ENCODE results near the gene NUP210.
A peak's percentile ranks its signal among the peaks of the same experiment; 100 is the strongest.
"Not testable (repeated sequence)": the region's sequence is repeated elsewhere in the genome, so short reads cannot be mapped to it uniquely, and the experiment has no call there.

NUP210 gene

DNA sequence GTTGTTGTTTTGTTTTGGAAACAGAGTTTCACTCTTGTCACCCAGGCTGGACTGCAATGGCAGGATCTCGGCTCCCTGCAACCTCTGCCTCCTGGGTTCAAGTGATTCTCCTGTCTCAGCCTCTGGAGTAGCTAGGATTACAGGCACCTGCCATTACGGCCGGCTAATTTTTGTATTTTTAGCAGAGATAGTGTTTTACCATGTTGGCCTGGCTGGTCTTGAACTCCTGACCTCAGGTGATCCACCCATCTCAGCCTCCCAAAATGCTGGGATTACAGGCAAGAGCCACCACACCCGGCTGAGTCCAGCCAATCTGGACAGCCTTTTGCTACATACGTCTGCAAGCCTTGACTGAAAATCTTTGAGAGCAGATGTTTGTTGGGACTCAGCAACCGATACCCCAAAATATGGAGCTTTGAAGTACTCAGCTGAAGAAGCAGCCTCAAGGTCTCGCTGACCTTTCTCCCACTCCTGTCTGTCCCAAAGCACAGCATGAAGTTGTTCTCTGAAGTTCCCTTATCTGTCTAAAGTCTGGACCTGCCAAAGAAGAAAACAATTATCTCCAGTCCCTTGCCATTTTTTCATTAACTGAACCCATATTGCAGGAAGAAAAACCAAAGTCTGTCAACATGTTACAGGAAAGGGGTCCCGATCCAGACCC lies 9.6 kb upstream of the NUP210 start:
- no peak overlapping the region for H3K27ac ChIP-seq (ENCODE audit: low read depth, low read length, severe bottlenecking)
- H3K4me1 ChIP-seq (ENCODE audit: control insufficient read depth, insufficient read depth, low read length, poor library complexity, severe bottlenecking) = no peaks in the 10 kb centered on the region
- no peak overlapping the region for H3K4me3 ChIP-seq (ENCODE audit: extremely low read depth, insufficient read depth, low read length, poor library complexity, severe bottlenecking)
- 91 to 92% methylated on average over 5 to 6 of the region's 8 CpGs for WGBS, 2 experiments (ENCODE audit: insufficient coverage in 2 of 2)
- H3K9me3 ChIP-seq (ENCODE audit: control insufficient read depth, low read length) = no peaks in the 10 kb centered on the region
- no peaks in the 10 kb centered on the region for H3K36me3 ChIP-seq (ENCODE audit: control insufficient read depth, insufficient read depth, low read length)

DNA sequence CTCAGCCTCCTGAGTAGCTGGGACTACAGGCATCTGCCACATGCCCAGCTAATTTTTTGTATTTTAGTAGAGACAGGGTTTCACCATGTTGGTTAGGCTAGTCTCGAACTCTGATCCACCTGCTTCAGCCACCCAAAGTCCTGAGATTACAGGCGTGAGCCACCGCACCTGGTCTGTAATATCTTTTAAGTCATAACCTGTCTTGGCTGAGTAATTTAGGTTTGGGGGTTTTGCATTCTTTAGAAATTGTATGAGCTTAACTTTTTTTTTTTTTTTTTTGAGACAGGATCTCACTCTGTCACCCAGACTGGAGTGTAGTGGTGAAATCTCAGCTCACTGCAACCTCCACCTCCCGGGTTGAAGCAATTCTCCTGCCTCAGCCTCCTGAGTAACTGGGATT lies 8.6 kb upstream of the NUP210 start:
- H3K9me3 ChIP-seq (ENCODE audit: control insufficient read depth, low read length); H3K4me1 ChIP-seq (ENCODE audit: control insufficient read depth, insufficient read depth, low read length, poor library complexity, severe bottlenecking); H3K4me3 ChIP-seq (ENCODE audit: extremely low read depth, insufficient read depth, low read length, poor library complexity, severe bottlenecking); H3K36me3 ChIP-seq (ENCODE audit: control insufficient read depth, insufficient read depth, low read length); H3K27ac ChIP-seq (ENCODE audit: low read depth, low read length, severe bottlenecking): not testable (repeated sequence)
- 64 to 73% methylated on average over 3 to 4 of the region's 4 CpGs for WGBS, 2 experiments (ENCODE audit: insufficient coverage in 2 of 2)

DNA sequence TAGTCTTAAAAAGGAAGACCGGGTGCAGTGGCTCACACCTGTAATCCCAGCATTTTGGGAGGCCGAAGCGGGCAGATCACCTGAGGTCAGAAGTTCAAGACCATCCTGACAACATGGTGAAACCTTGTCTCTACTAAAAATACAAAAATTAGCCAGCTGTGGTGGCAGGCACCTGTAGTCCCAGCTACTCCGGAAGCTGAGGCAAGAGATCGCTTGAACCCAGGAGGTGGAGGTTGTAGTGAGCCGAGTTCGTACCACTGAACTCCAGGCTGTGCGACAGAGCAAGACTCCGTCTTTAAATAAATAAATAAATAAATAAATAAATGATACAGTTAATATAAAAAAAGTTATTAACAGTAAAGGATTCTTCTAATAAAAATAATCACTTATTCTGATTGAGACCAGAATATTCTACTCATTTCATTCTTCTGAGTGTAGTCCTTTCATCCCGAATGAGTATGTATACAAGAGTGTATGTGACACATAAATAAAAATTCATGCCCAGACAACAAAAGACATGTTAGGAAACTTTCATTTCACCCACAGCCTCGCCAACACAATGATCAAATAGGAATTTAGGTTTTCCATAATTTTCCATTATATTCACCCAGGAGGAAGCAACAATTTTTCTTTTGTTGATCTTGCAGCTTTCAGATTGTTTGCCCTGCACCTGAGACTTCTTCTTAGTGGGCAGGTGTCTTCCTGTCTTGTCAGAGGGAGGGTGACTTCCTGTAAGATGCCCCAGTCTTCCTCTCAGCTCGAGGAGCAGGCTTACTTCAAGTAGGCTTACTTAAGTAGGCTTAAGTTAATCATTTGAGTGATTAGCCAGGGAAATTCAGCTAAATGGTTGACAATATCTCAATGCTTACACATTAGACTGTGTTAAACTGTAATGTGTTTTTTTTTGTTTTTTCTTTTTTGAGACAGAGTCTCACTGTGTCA lies 7.8 kb upstream of the NUP210 start:
- Histone ChIP-seq H3K9me3 (ENCODE audit: control insufficient read depth, low read length) (no peaks in the 10 kb centered on the region), H3K4me3 (ENCODE audit: extremely low read depth, insufficient read depth, low read length, poor library complexity, severe bottlenecking) (no peak overlapping the region), H3K27ac (ENCODE audit: low read depth, low read length, severe bottlenecking) (no peak overlapping the region), H3K4me1 (ENCODE audit: control insufficient read depth, insufficient read depth, low read length, poor library complexity, severe bottlenecking) (no peaks in the 10 kb centered on the region), H3K36me3 (ENCODE audit: control insufficient read depth, insufficient read depth, low read length) (no peaks in the 10 kb centered on the region)
- WGBS, 2 experiments (ENCODE audit: insufficient coverage in 2 of 2) = 77 to 93% methylated on average over 4 to 5 of the region's 12 CpGs

- H3K4me1 ChIP-seq (ENCODE audit: control insufficient read depth, insufficient read depth, low read length, poor library complexity, severe bottlenecking) = no peaks in the 10 kb centered on the region
Measured at GRCh38 chr3:13426591-13426990, 6.5 kb upstream of the NUP210 start.

GRCh38 chr3:13425689-13426088 lies 5.6 kb upstream of the NUP210 start:
- Histone ChIP-seq H3K4me1 (ENCODE audit: control insufficient read depth, insufficient read depth, low read length, poor library complexity, severe bottlenecking) (no peaks in the 10 kb centered on the region), H3K4me3 (ENCODE audit: extremely low read depth, insufficient read depth, low read length, poor library complexity, severe bottlenecking) (no peak overlapping the region), H3K9me3 (ENCODE audit: control insufficient read depth, low read length) (no peaks in the 10 kb centered on the region), H3K27ac (ENCODE audit: low read depth, low read length, severe bottlenecking) (no peak overlapping the region), H3K36me3 (ENCODE audit: control insufficient read depth, insufficient read depth, low read length) (no peaks in the 10 kb centered on the region)
- WGBS, 2 experiments (ENCODE audit: insufficient coverage in 2 of 2) = 83 to 93% methylated on average over 1 to 2 of the region's 2 CpGs

More at GRCh38 chr3:13426591-13426990, 6.5 kb upstream of the NUP210 start:
- no peaks in the 10 kb centered on the region for H3K36me3 ChIP-seq (ENCODE audit: control insufficient read depth, insufficient read depth, low read length)
- whole genome bisulfite sequencing, 2 experiments (ENCODE audit: insufficient coverage in 2 of 2) = 100% methylated on average over 1 of the region's 1 CpG; no CpG with 5 or more reads in 1 of the 2 experiments
- H3K9me3 ChIP-seq (ENCODE audit: control insufficient read depth, low read length) = no peaks in the 10 kb centered on the region
- no peak overlapping the region for H3K27ac ChIP-seq (ENCODE audit: low read depth, low read length, severe bottlenecking)
- no peak overlapping the region for H3K4me3 ChIP-seq (ENCODE audit: extremely low read depth, insufficient read depth, low read length, poor library complexity, severe bottlenecking)

- 93 to 98% methylated on average over 4 of the region's 4 CpGs for WGBS, 2 experiments (ENCODE audit: insufficient coverage in 2 of 2)
Measured at GRCh38 chr3:13424865-13425617, 4.9 kb upstream of the NUP210 start.

GRCh38 chr3:13424141-13424844 lies 4.2 kb upstream of the NUP210 start:
- H3K9me3 ChIP-seq (ENCODE audit: control insufficient read depth, low read length) = no peaks in the 10 kb centered on the region
- 100% methylated on average over 1 of the region's 3 CpGs for WGBS, 2 experiments (ENCODE audit: insufficient coverage in 2 of 2)

More at GRCh38 chr3:13424865-13425617, 4.9 kb upstream of the NUP210 start:
- Histone ChIP-seq H3K27ac (ENCODE audit: low read depth, low read length, severe bottlenecking) (no peak overlapping the region), H3K4me3 (ENCODE audit: extremely low read depth, insufficient read depth, low read length, poor library complexity, severe bottlenecking) (no peak overlapping the region), H3K9me3 (ENCODE audit: control insufficient read depth, low read length) (no peaks in the 10 kb centered on the region), H3K4me1 (ENCODE audit: control insufficient read depth, insufficient read depth, low read length, poor library complexity, severe bottlenecking) (no peaks in the 10 kb centered on the region), H3K36me3 (ENCODE audit: control insufficient read depth, insufficient read depth, low read length) (no peaks in the 10 kb centered on the region)

DNA sequence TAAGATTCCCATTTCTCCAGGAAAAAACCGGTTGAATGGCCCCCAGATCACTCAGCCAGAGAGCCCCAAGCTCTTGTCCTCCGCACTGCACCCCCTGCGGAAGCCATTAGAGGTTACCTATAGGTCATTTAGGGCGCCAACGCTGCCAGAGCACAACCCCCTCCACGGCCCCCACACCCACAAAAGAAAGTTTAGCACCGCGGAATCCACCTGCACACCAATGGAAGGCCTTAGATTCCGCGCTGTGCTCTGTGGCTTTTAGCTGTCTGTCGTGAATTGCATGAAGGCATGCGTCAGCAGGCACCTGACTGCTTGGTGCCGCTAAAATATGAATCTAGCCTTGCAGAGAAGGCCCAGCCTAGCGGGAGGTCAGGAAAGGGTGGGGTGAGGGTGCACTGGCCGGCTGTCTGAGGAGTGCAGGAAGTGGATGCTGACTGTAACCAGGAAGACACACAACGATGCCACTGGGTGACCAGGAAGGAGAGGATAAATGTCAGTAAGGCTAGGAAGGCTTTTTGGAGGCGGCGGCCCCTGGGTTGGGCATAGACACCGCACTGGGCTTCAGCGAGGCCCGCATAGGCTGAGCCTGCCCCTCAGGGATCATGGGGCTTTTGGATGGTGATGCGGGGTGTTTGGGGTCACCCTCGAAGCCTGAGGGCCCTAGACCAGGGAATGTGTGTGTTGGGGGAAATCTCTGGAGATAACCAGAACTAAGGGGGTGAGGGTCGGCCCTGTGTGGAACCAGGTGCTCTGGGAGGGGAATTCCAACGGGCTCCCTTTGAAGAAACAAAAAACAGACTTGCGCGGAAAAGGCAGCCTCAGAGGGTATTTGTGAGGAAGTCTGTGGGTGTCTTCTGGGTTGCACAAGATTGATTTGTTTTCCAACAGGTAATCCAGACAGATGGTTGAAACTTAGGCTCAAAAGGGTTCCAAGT lies 976 bp upstream of the NUP210 start:
- Histone ChIP-seq H3K4me3 (ENCODE audit: extremely low read depth, insufficient read depth, low read length, poor library complexity, severe bottlenecking) (no peak overlapping the region), H3K27ac (ENCODE audit: low read depth, low read length, severe bottlenecking) (no peak overlapping the region), H3K36me3 (ENCODE audit: control insufficient read depth, insufficient read depth, low read length) (no peaks in the 10 kb centered on the region), H3K9me3 (ENCODE audit: control insufficient read depth, low read length) (no peaks in the 10 kb centered on the region), H3K4me1 (ENCODE audit: control insufficient read depth, insufficient read depth, low read length, poor library complexity, severe bottlenecking) (no peaks in the 10 kb centered on the region)
- WGBS, 2 experiments (ENCODE audit: insufficient coverage in 2 of 2) = 64 to 66% methylated on average over 18 to 26 of the region's 27 CpGs

More at GRCh38 chr3:13424141-13424844, 4.2 kb upstream of the NUP210 start:
- Histone ChIP-seq H3K4me3 (ENCODE audit: extremely low read depth, insufficient read depth, low read length, poor library complexity, severe bottlenecking) (no peak overlapping the region), H3K27ac (ENCODE audit: low read depth, low read length, severe bottlenecking) (no peak overlapping the region), H3K36me3 (ENCODE audit: control insufficient read depth, insufficient read depth, low read length) (no peaks in the 10 kb centered on the region), H3K4me1 (ENCODE audit: control insufficient read depth, insufficient read depth, low read length, poor library complexity, severe bottlenecking) (no peaks in the 10 kb centered on the region)

GRCh38 chr3:13419505-13420044 lies 547 bp downstream of the NUP210 start:
- WGBS, 2 experiments (ENCODE audit: insufficient coverage in 2 of 2) = 0 to 1% methylated on average over 36 to 49 of the region's 64 CpGs
- Histone ChIP-seq H3K4me1 (ENCODE audit: control insufficient read depth, insufficient read depth, low read length, poor library complexity, severe bottlenecking) (no peaks in the 10 kb centered on the region), H3K4me3 (ENCODE audit: extremely low read depth, insufficient read depth, low read length, poor library complexity, severe bottlenecking) (peak overlapping the region; percentile 35), H3K36me3 (ENCODE audit: control insufficient read depth, insufficient read depth, low read length) (no peaks in the 10 kb centered on the region), H3K27ac (ENCODE audit: low read depth, low read length, severe bottlenecking) (no peak overlapping the region), H3K9me3 (ENCODE audit: control insufficient read depth, low read length) (no peaks in the 10 kb centered on the region)

Measured in mesodermal cell (in vitro differentiated cells).